Heart left ventricle (tissue), 13 donors: ENCODE measurements around the gene PCDHGB1.

Source experiments
- CTCF ChIP-seq, 12 donors: fragments of 200-600 bp; sonication (generic) in 4 of 12; IDR thresholded peaks; one replicate each; pipeline versions ENCODE4 v1.5.0 to v1.8.0; 2018 to 2022; ENCODE audit warnings: antibody characterized with exemption in 12 of 12, mild to moderate bottlenecking in 5 of 12
- POLR2A ChIP-seq, 2 donors: fragments of 450-650 bp; IDR thresholded peaks; one replicate each; pipeline ENCODE4 v1.6.1; 2017; ENCODE audit warnings: antibody characterized with exemption in 2 of 2, mild to moderate bottlenecking in 2 of 2, moderate library complexity in 2 of 2
- donor health status: ischemic (EF 13 %, LVEDD 7.1; RV severe dilation, severe dysfunction).
- donor health status: DM: no; HTN: yes; CAD: no.
- donor health status: DM: no; HTN: no; CAD: no.
- donor health status: ischemic (EF 25% LVEDD 6.9; RV normal size, moderate dysfunction).
- donor health status: ischemic (EF 25% LVEDD 5.7; RV mildly dilated, moderate dysfunction).
- donor health status: ischemic (EF 35%, LVEDD 5.7; RV mildly dilated, moderate dysfunction).
- donor health status: nonischemic (EF 11% LVEDD 7.7; RV severe dilation, severe dysfunction).
- donor health status: DM: yes; HTN: yes; CAD: no.
- donor health status: PGD.
- donor health status: ischemic (EF 29% LVEDD 5.4; RV normal size, mild dysfunction).
- donor health status: nonischemic (EF 23%, LVEDD 6.1; RV moderate dilation, normal function).

- TF ChIP-seq CTCF (IDR thresholded peaks at IDR 0.05) = no peak
- no peak for TF ChIP-seq POLR2A (IDR thresholded peaks at IDR 0.05)
These were observed 36.2 kb upstream of the PCDHGB1 start for GRCh38 chr5:141313711-141314110.
